ENCODE measurements around the gene TPCN2. TPM values are rescaled to one million over a fixed set of nuclear protein-coding genes. Genes with fewer than 3 reads are reported as not detected.
A peak's percentile ranks its signal among the peaks of the same experiment; 100 is the strongest.

TPCN2 gene
- total and polyA plus RNA-seq, 2 of the 8 experiments (the other 6 are each of a cell fraction or from before 2014, with no cell fraction given), result 9.7 to 18.6 TPM

- TF ChIP-seq SAP30 (IDR thresholded peaks at IDR 0.05; ENCODE audit: insufficient read depth, insufficient replicate concordance, low read length) (no peak), EP300 (IDR thresholded peaks at IDR 0.05; ENCODE audit: borderline replicate concordance in 1 of 2, low read depth in 2 of 2, low read length in 2 of 2) (no peak), ASH2L (IDR thresholded peaks at IDR 0.05; ENCODE audit: low read length) (peak; percentile 62)
Observed at GRCh38 chr11:69048694-69049489, at the start of gene TPCN2 (continued).
